Loucy (cell line): Measurements from ENCODE around the gene KLHDC8B.

Experiments used
- EZH2phosphoT487 ChIP-seq: fragments of 200-600 bp; IDR thresholded peaks from 2 replicates; pipeline ENCODE4 v1.6.1; 2018; ENCODE audit warnings: antibody characterized with exemption, mild to moderate bottlenecking, moderate library complexity, borderline replicate concordance
- TF ChIP-seq, protein P1 (sequence below): fragments of 200-600 bp; sonication (generic); conservative IDR thresholded peaks from 2 replicates; pipeline ENCODE4 v1.5.1; 2014; ENCODE audit warnings: mild to moderate bottlenecking, antibody characterized with exemption, low read length

GRCh38 chr3:49132073-49132436 is 39.3 kb upstream of the KLHDC8B start:
- TF ChIP-seq, protein P1, sequence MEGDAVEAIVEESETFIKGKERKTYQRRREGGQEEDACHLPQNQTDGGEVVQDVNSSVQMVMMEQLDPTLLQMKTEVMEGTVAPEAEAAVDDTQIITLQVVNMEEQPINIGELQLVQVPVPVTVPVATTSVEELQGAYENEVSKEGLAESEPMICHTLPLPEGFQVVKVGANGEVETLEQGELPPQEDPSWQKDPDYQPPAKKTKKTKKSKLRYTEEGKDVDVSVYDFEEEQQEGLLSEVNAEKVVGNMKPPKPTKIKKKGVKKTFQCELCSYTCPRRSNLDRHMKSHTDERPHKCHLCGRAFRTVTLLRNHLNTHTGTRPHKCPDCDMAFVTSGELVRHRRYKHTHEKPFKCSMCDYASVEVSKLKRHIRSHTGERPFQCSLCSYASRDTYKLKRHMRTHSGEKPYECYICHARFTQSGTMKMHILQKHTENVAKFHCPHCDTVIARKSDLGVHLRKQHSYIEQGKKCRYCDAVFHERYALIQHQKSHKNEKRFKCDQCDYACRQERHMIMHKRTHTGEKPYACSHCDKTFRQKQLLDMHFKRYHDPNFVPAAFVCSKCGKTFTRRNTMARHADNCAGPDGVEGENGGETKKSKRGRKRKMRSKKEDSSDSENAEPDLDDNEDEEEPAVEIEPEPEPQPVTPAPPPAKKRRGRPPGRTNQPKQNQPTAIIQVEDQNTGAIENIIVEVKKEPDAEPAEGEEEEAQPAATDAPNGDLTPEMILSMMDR, result no peak
- TF ChIP-seq EZH2phosphoT487, result no peak
